HG03108 (cell line): ENCODE data around the gene TGFBR2.

Experiments used
- ATAC-seq: cut with Tn5 transposase; IDR thresholded peaks from one replicate; pipeline ENCODE4 v1.9.1; 2021; ENCODE audit warnings: moderate library complexity; ENCODE audit not compliant: unreplicated experiment

The TGFBR2 gene

GRCh38 chr3:30606301-30607031 lies at the start of gene TGFBR2:
Gene TGFBR2 (plus strand): TSS chr3:30606601. CDS start chr3:30606884, 283 bp downstream.
- peak; percentile 78 for ATAC-seq

- no peak for ATAC-seq
Measured at GRCh38 chr3:30557746-30558303, 48.6 kb upstream of the TGFBR2 start.

- ATAC-seq = no peak
Measured at GRCh38 chr3:30563956-30564355, 42.4 kb upstream of the TGFBR2 start.

- ATAC-seq = no peak
Measured at GRCh38 chr3:30567139-30567753, 39.2 kb upstream of the TGFBR2 start.

- ATAC-seq = no peak
Measured at GRCh38 chr3:30576946-30577345, 29.5 kb upstream of the TGFBR2 start.

- no peak for ATAC-seq
Measured at GRCh38 chr3:30577788-30578187, 28.6 kb upstream of the TGFBR2 start.

- ATAC-seq = no peak
Measured at GRCh38 chr3:30578479-30578878, 27.9 kb upstream of the TGFBR2 start.

- no peak for ATAC-seq
Measured at GRCh38 chr3:30578986-30579579, 27.3 kb upstream of the TGFBR2 start.

GRCh38 chr3:30581067-30581585 lies 25.3 kb upstream of the TGFBR2 start:
- no peak for ATAC-seq

GRCh38 chr3:30581982-30582381 lies 24.4 kb upstream of the TGFBR2 start:
- ATAC-seq = no peak

- no peak for ATAC-seq
Measured at GRCh38 chr3:30583973-30584372, 22.4 kb upstream of the TGFBR2 start.

- no peak for ATAC-seq
Measured at GRCh38 chr3:30585654-30586053, 20.7 kb upstream of the TGFBR2 start.

GRCh38 chr3:30586096-30586805 lies 20.1 kb upstream of the TGFBR2 start:
- no peak for ATAC-seq

GRCh38 chr3:30586806-30587486 lies 19.5 kb upstream of the TGFBR2 start:
- ATAC-seq = no peak

GRCh38 chr3:30587904-30588303 lies 18.5 kb upstream of the TGFBR2 start:
- ATAC-seq = no peak

GRCh38 chr3:30596152-30596551 lies 10.2 kb upstream of the TGFBR2 start:
- no peak for ATAC-seq

GRCh38 chr3:30597131-30597768 lies 9.2 kb upstream of the TGFBR2 start:
- ATAC-seq = no peak

GRCh38 chr3:30597769-30598134 lies 8.6 kb upstream of the TGFBR2 start:
- no peak for ATAC-seq

- ATAC-seq = no peak
Measured at GRCh38 chr3:30598668-30599545, 7.5 kb upstream of the TGFBR2 start.
